ENCODE results near the gene TP53BP2. TPM values are rescaled to one million over a fixed set of nuclear protein-coding genes. Genes with fewer than 3 reads are reported as not detected.
"Not testable (repeated sequence)": the region's sequence is repeated elsewhere in the genome, so short reads cannot be mapped to it uniquely, and the experiment has no call there.

The TP53BP2 gene, protein sequence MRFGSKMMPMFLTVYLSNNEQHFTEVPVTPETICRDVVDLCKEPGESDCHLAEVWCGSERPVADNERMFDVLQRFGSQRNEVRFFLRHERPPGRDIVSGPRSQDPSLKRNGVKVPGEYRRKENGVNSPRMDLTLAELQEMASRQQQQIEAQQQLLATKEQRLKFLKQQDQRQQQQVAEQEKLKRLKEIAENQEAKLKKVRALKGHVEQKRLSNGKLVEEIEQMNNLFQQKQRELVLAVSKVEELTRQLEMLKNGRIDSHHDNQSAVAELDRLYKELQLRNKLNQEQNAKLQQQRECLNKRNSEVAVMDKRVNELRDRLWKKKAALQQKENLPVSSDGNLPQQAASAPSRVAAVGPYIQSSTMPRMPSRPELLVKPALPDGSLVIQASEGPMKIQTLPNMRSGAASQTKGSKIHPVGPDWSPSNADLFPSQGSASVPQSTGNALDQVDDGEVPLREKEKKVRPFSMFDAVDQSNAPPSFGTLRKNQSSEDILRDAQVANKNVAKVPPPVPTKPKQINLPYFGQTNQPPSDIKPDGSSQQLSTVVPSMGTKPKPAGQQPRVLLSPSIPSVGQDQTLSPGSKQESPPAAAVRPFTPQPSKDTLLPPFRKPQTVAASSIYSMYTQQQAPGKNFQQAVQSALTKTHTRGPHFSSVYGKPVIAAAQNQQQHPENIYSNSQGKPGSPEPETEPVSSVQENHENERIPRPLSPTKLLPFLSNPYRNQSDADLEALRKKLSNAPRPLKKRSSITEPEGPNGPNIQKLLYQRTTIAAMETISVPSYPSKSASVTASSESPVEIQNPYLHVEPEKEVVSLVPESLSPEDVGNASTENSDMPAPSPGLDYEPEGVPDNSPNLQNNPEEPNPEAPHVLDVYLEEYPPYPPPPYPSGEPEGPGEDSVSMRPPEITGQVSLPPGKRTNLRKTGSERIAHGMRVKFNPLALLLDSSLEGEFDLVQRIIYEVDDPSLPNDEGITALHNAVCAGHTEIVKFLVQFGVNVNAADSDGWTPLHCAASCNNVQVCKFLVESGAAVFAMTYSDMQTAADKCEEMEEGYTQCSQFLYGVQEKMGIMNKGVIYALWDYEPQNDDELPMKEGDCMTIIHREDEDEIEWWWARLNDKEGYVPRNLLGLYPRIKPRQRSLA
- 93.5 TPM for total RNA-seq
- polyA plus RNA-seq: 1 to 10 TPM; 7.4 to 8.7 (median 7.9) TPM

GRCh38 chr1:223845810-223846682 lies at the start of gene TP53BP2:
TSS of gene TP53BP2 (minus strand) at chr1:223845947. CDS start at chr1:223845680, 267 bp downstream.
- H3K4me3 ChIP-seq (ENCODE audit: low read depth, low read length): peak within 1 kb of the TSS; percentile 98
- ATAC-seq (ENCODE audit: low read depth in 2 of 2): peak; percentile 86
- H3K4me1 ChIP-seq (ENCODE audit: control insufficient read depth, insufficient read depth, low read length, poor library complexity, severe bottlenecking): peaks cover 29% of the 10 kb centered on the region
- H3K4me3 Mint-ChIP-seq: peak within 1 kb of the TSS; percentile 94 to 99 (median 95)
- peaks cover 5% of the 10 kb centered on the region for H3K27me3 ChIP-seq (ENCODE audit: control insufficient read depth, insufficient read depth, low read length)
- peak within 1 kb of the TSS; percentile 98 to 99 (median 98) for H3K27ac Mint-ChIP-seq
- H3K9me3 Mint-ChIP-seq: no peaks in the 10 kb centered on the region
- no peaks in the 10 kb centered on the region for H3K36me3 Mint-ChIP-seq
- H3K9me3 ChIP-seq (ENCODE audit: control insufficient read depth in 2 of 2, low read length in 2 of 2): no peaks in the 10 kb centered on the region
- no peaks in the 10 kb centered on the region for H3K36me3 ChIP-seq (ENCODE audit: control insufficient read depth, insufficient read depth, low read length)
- H3K4me1 Mint-ChIP-seq: peaks cover 5 to 45% (median 34%) of the 10 kb centered on the region in 4 donors
- H3K27ac ChIP-seq (ENCODE audit: insufficient read depth, low read length, poor library complexity, severe bottlenecking): peak within 1 kb of the TSS; percentile 95
- H3K27me3 Mint-ChIP-seq: peaks cover 10% of the 10 kb centered on the region
- peak; percentile 81 to 87 (median 83) for DNase-seq

DNA sequence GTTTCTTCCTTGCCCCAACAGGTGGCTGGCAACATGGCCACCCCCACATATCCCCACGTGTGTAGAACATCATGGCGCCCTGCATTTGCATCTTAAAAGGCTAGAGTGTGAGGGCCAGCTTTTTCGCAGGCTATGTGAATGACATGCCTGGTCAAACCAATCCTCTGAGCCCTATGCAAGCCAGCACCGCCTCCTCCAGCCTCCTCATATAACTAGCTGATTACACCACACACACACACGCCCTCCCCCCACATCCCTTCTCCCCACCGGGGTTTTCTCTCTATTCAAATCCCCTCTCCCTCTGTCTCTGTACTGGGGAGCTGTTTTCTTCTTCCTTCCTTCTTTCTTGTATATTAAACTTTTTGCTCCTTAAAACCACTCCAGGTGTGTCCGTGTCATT lies 44.7 kb upstream of the TP53BP2 start:
- ATAC-seq (ENCODE audit: low read depth in 2 of 2); H3K4me3 ChIP-seq (ENCODE audit: low read depth, low read length); H3K27me3 Mint-ChIP-seq; H3K36me3 ChIP-seq (ENCODE audit: control insufficient read depth, insufficient read depth, low read length); DNase-seq; H3K27me3 ChIP-seq (ENCODE audit: control insufficient read depth, insufficient read depth, low read length); H3K4me1 ChIP-seq (ENCODE audit: control insufficient read depth, insufficient read depth, low read length, poor library complexity, severe bottlenecking); H3K27ac ChIP-seq (ENCODE audit: insufficient read depth, low read length, poor library complexity, severe bottlenecking); H3K4me1 Mint-ChIP-seq; H3K9me3 ChIP-seq (ENCODE audit: control insufficient read depth in 2 of 2, low read length in 2 of 2); H3K4me3 Mint-ChIP-seq; H3K27ac Mint-ChIP-seq; H3K9me3 Mint-ChIP-seq; H3K36me3 Mint-ChIP-seq: not testable (repeated sequence)

GRCh38 chr1:223889319-223889718 lies 43.6 kb upstream of the TP53BP2 start:
- H3K27ac ChIP-seq (ENCODE audit: insufficient read depth, low read length, poor library complexity, severe bottlenecking); H3K4me3 ChIP-seq (ENCODE audit: low read depth, low read length); H3K27me3 ChIP-seq (ENCODE audit: control insufficient read depth, insufficient read depth, low read length); H3K27ac Mint-ChIP-seq; ATAC-seq (ENCODE audit: low read depth in 2 of 2); H3K36me3 Mint-ChIP-seq; H3K4me3 Mint-ChIP-seq; H3K36me3 ChIP-seq (ENCODE audit: control insufficient read depth, insufficient read depth, low read length); DNase-seq; H3K4me1 Mint-ChIP-seq; H3K4me1 ChIP-seq (ENCODE audit: control insufficient read depth, insufficient read depth, low read length, poor library complexity, severe bottlenecking); H3K27me3 Mint-ChIP-seq; H3K9me3 ChIP-seq (ENCODE audit: control insufficient read depth in 2 of 2, low read length in 2 of 2); H3K9me3 Mint-ChIP-seq: not testable (repeated sequence)

DNA sequence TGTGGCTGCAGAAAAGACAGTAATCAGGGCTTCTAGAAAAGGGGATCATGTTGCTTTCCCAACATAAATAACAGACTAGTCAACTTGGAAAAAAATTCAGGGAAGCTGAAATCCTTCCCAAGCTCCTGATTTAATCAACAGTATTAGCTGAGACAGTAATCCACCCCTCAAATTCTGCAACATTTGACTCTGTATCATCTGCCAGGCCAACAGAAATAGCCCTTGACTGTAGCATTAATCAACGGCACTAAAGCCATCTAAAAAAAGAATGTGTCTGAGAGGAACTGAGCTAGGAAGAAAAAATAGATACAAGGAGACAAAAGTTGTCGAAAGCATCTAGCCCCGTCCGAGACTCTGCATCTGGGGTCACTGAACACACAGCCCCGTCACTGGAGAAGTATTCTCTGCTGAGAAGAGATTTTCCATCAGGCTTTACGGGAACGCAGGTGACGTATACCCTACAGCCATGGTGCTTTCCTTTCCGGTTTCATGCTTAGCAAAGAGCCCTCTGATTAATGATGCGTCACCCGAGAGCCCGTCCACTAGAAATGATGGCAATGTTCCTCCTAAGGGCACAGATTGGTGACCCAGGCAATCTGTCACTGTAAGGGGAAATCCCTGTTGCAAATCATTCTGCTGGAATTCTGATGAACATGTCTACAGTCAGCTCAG lies 42.1 kb upstream of the TP53BP2 start:
- Mint-ChIP-seq H3K9me3 (peaks cover 0 to 1% (median 0%) of the 10 kb centered on the region in 7 donors), H3K36me3 (no peaks in the 10 kb centered on the region), H3K27ac (no peak overlapping the region), H3K4me1 (no peaks in the 10 kb centered on the region), H3K4me3 (no peak overlapping the region), H3K27me3 (peaks cover 4% of the 10 kb centered on the region)
- DNase-seq: no peak
- no peak overlapping the region for H3K4me3 ChIP-seq (ENCODE audit: low read depth, low read length)
- no peak for ATAC-seq (ENCODE audit: low read depth in 2 of 2)
- no peak overlapping the region for H3K27ac ChIP-seq (ENCODE audit: insufficient read depth, low read length, poor library complexity, severe bottlenecking)
- H3K9me3 ChIP-seq (ENCODE audit: control insufficient read depth in 2 of 2, low read length in 2 of 2): no peaks in the 10 kb centered on the region
- H3K27me3 ChIP-seq (ENCODE audit: control insufficient read depth, insufficient read depth, low read length): no peaks in the 10 kb centered on the region
- H3K36me3 ChIP-seq (ENCODE audit: control insufficient read depth, insufficient read depth, low read length): no peaks in the 10 kb centered on the region
- H3K4me1 ChIP-seq (ENCODE audit: control insufficient read depth, insufficient read depth, low read length, poor library complexity, severe bottlenecking): no peaks in the 10 kb centered on the region

GRCh38 chr1:223886516-223886921 lies 40.8 kb upstream of the TP53BP2 start:
- Histone ChIP-seq H3K9me3 (ENCODE audit: control insufficient read depth in 2 of 2, low read length in 2 of 2) (no peaks in the 10 kb centered on the region), H3K27ac (ENCODE audit: insufficient read depth, low read length, poor library complexity, severe bottlenecking) (no peak overlapping the region), H3K36me3 (ENCODE audit: control insufficient read depth, insufficient read depth, low read length) (no peaks in the 10 kb centered on the region), H3K4me1 (ENCODE audit: control insufficient read depth, insufficient read depth, low read length, poor library complexity, severe bottlenecking) (no peaks in the 10 kb centered on the region), H3K4me3 (ENCODE audit: low read depth, low read length) (no peak overlapping the region), H3K27me3 (ENCODE audit: control insufficient read depth, insufficient read depth, low read length) (no peaks in the 10 kb centered on the region)
- Mint-ChIP-seq H3K4me1 (no peaks in the 10 kb centered on the region), H3K36me3 (no peaks in the 10 kb centered on the region), H3K9me3 (peaks cover 0 to 1% (median 0%) of the 10 kb centered on the region in 7 donors), H3K27me3 (peaks cover 5% of the 10 kb centered on the region), H3K4me3 (no peak overlapping the region), H3K27ac (peak overlapping the region in 1 of 3 donors; percentile 18)
- ATAC-seq (ENCODE audit: low read depth in 2 of 2) (no peak), DNase-seq (no peak)

DNA sequence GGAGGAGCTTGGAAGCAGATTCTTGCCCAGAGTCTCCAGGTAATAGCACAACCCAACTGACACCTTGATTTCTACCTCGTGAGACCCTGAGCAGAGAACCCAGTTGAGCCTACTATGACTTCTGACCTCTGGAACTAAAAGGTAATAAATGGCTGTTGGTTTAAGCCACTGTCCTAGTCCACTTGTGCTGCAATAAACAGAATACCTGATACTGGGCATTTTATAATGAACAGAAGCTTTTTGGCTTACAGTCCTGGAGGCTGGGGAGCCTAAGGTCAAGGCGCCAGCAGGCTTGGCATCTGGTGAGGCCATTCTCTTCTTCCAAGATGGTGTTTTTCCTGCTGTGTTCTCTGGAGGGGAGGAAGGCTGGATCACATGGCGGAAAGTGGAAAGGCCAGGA lies 39.9 kb upstream of the TP53BP2 start:
- Mint-ChIP-seq H3K36me3 (no peaks in the 10 kb centered on the region), H3K9me3 (peaks cover 0 to 1% (median 0%) of the 10 kb centered on the region in 7 donors), H3K4me1 (no peaks in the 10 kb centered on the region), H3K27ac (no peak overlapping the region), H3K27me3 (peaks cover 9% of the 10 kb centered on the region), H3K4me3 (no peak overlapping the region)
- no peak overlapping the region for H3K27ac ChIP-seq (ENCODE audit: insufficient read depth, low read length, poor library complexity, severe bottlenecking)
- no peaks in the 10 kb centered on the region for H3K9me3 ChIP-seq (ENCODE audit: control insufficient read depth in 2 of 2, low read length in 2 of 2)
- DNase-seq (no peak), ATAC-seq (ENCODE audit: low read depth in 2 of 2) (no peak)
- H3K27me3 ChIP-seq (ENCODE audit: control insufficient read depth, insufficient read depth, low read length): no peaks in the 10 kb centered on the region
- no peaks in the 10 kb centered on the region for H3K4me1 ChIP-seq (ENCODE audit: control insufficient read depth, insufficient read depth, low read length, poor library complexity, severe bottlenecking)
- H3K36me3 ChIP-seq (ENCODE audit: control insufficient read depth, insufficient read depth, low read length): no peaks in the 10 kb centered on the region
- H3K4me3 ChIP-seq (ENCODE audit: low read depth, low read length): no peak overlapping the region
